COLO668 (cell line): ENCODE data around the gene USP12.

Source experiments
- DNase-seq: peaks from one replicate; lab custom pipeline; 2025; ENCODE audit not compliant: unreplicated experiment; lab: John Stamatoyannopoulos, UW

Gene USP12

GRCh38 chr13:27039171-27039701, 132.4 kb downstream of the USP12 start:
- DNase-seq = no peak

- DNase-seq = no peak
These were observed 133.3 kb downstream of the USP12 start for GRCh38 chr13:27038323-27038722.

GRCh38 chr13:27037571-27037970, 134.0 kb downstream of the USP12 start:
- DNase-seq = no peak

- no peak for DNase-seq
These were observed 134.4 kb downstream of the USP12 start for GRCh38 chr13:27037171-27037570.

- DNase-seq = no peak
These were observed 135.2 kb downstream of the USP12 start for GRCh38 chr13:27036236-27036981.

GRCh38 chr13:27035892-27036235, 135.7 kb downstream of the USP12 start:
- no peak for DNase-seq

- no peak for DNase-seq
These were observed 136.9 kb downstream of the USP12 start for GRCh38 chr13:27034678-27035111.

- no peak for DNase-seq
These were observed 142.7 kb downstream of the USP12 start for GRCh38 chr13:27028683-27029480.

GRCh38 chr13:27027086-27027667, 144.4 kb downstream of the USP12 start:
- no peak for DNase-seq

- no peak for DNase-seq
These were observed 145.2 kb downstream of the USP12 start for GRCh38 chr13:27026396-27026795.

- DNase-seq = no peak
These were observed 146.7 kb downstream of the USP12 start for GRCh38 chr13:27024776-27025492.

- no peak for DNase-seq
These were observed 147.5 kb downstream of the USP12 start for GRCh38 chr13:27024074-27024461.

GRCh38 chr13:27023385-27024073, 148.1 kb downstream of the USP12 start:
- peak; percentile 51 for DNase-seq

GRCh38 chr13:27022571-27023311, 148.9 kb downstream of the USP12 start:
- peak; percentile 90 for DNase-seq

- DNase-seq = no peak
These were observed 151.2 kb downstream of the USP12 start for GRCh38 chr13:27020415-27020814.

- DNase-seq = no peak
These were observed 152.7 kb downstream of the USP12 start for GRCh38 chr13:27018882-27019281.

GRCh38 chr13:27018344-27018861, 153.2 kb downstream of the USP12 start:
- no peak for DNase-seq

- no peak for DNase-seq
These were observed 154.7 kb downstream of the USP12 start for GRCh38 chr13:27016875-27017274.
